ENCODE measurements around the gene PIK3CB. TPM values are rescaled to one million over a fixed set of nuclear protein-coding genes. Genes with fewer than 3 reads are reported as not detected.
"Not testable (repeated sequence)": the region's sequence is repeated elsewhere in the genome, so short reads cannot be mapped to it uniquely, and the experiment has no call there.

The PIK3CB gene
- total RNA-seq, 4 donors from 2014 or later: 60.2 to 90.0 (median 78.5) TPM

DNA sequence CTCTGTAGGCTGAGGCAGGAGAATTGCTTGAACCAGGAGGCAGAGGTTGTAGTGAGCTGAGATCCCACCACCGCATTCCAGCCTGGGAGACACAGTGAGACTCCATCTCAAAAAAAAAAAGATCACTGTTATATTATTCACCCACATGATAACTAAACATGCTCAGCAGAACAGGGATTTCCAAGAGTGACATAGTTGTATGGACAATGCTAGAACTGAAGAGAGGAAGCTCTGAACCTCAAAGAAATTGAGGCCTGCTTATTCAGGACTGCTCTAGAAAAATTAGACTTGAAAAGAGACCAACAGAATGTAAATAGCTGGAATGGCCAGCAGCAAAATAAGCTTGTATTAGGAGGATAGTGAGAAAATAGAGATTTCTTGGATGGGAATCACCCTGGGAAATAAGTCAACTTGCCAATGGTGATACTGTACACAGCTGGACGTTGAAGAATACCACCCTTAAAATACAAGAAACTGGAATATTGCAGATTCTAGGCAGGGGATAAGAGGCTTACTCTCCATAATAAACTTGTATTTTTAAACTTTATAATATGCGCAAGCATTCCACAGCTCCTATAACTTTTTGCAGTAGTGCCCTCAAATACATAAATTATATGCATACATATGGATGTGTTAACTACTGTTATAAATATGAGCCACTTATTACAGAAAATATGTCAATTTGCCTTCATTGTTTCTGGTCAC lies 28.2 kb downstream of the PIK3CB start:
- H3K36me3 ChIP-seq: no peaks in the 10 kb centered on the region
- no peaks in the 10 kb centered on the region for H3K27me3 ChIP-seq
- no peak overlapping the region for H3K27ac ChIP-seq
- no peak for DNase-seq
- WGBS, 2 donors: 63 to 80% methylated on average over 3 of the region's 3 CpGs
- H3K9me3 ChIP-seq: no peaks in the 10 kb centered on the region
- intact Hi-C loops (cut with DNase I): no loop called here
- H3K4me3 ChIP-seq (replicated peaks in 1 of 3): no peak overlapping the region
- peaks cover 0 to 15% of the 10 kb centered on the region in 2 donors for H3K4me1 ChIP-seq
- no peak for TF ChIP-seq POLR2A (IDR thresholded peaks at IDR 0.05)
- TF ChIP-seq, protein P1, sequence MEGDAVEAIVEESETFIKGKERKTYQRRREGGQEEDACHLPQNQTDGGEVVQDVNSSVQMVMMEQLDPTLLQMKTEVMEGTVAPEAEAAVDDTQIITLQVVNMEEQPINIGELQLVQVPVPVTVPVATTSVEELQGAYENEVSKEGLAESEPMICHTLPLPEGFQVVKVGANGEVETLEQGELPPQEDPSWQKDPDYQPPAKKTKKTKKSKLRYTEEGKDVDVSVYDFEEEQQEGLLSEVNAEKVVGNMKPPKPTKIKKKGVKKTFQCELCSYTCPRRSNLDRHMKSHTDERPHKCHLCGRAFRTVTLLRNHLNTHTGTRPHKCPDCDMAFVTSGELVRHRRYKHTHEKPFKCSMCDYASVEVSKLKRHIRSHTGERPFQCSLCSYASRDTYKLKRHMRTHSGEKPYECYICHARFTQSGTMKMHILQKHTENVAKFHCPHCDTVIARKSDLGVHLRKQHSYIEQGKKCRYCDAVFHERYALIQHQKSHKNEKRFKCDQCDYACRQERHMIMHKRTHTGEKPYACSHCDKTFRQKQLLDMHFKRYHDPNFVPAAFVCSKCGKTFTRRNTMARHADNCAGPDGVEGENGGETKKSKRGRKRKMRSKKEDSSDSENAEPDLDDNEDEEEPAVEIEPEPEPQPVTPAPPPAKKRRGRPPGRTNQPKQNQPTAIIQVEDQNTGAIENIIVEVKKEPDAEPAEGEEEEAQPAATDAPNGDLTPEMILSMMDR (IDR thresholded peaks at IDR 0.05): no peak

DNA sequence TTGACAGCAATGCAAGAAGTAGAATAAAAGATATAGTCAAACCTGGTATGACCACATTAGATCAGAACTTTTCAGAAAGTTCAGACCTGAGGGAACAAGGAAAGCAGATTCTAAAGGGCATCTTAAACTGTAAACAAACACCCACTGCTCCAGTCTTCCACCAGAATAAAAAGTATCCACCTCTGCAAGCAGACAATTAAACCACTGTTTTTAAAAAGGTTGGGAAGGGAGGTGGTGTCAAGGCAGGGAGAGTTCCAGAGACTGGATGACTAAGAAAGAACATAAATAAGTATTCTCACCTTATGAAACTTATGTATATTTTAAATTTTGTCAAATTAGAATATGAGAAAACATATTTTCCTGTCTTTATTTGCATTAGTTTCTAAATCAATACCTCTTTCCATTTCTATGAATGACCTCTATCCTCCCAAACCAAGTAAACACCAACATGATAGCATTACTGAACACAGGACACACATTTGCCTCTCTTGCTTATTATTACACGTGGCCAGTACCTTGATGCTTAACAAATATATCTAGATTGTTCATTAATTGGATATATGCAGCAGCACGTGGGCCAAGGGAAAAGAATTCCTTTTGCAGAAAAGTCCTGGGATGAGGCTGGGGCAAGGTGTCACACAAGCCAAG lies 31.6 kb downstream of the PIK3CB start:
- 90 to 91% methylated on average over 2 of the region's 2 CpGs for WGBS, 2 donors
- Histone ChIP-seq H3K9me3 (no peaks in the 10 kb centered on the region), H3K4me1 (peaks cover 9 to 24% of the 10 kb centered on the region in 2 donors), H3K27me3 (no peaks in the 10 kb centered on the region), H3K27ac (peak overlapping the region in 1 of 3 donors; percentile 27), H3K36me3 (no peaks in the 10 kb centered on the region), H3K4me3 (replicated peaks in 1 of 3) (no peak overlapping the region)
- DNase-seq: no peak
- intact Hi-C loops (cut with DNase I): no loop called here
- no peak for TF ChIP-seq POLR2A (IDR thresholded peaks at IDR 0.05)
- TF ChIP-seq, protein P1 (IDR thresholded peaks at IDR 0.05): no peak

DNA sequence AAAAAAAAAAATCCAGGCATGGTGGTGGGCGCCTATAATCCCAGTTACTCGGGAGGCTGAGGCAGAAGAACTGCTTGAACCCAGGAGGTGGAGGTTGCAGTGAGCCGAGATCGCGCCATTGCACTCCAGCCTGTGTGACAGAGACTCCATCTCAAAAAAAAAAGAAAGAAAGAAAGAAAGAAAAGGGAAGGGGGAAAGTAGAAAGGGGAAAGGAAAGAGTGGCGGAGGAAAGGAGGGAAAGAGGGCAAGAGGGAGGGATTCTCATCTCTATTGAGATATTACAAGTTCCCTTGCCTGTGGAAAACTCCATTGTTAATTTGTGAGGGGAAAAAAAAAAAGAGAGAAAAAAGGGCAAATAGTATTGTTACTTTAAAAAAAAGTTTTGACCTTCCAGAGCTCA lies 32.5 kb downstream of the PIK3CB start:
- Histone ChIP-seq H3K27ac (peak overlapping the region in 1 of 3 donors; percentile 27), H3K4me1 (peaks cover 15 to 33% of the 10 kb centered on the region in 2 donors)
- DNase-seq; H3K4me3 ChIP-seq (replicated peaks in 1 of 3); H3K27me3 ChIP-seq; H3K36me3 ChIP-seq; intact Hi-C loops (cut with DNase I); H3K9me3 ChIP-seq: not testable (repeated sequence)
- WGBS, 2 donors: 98% methylated on average over 6 of the region's 6 CpGs

DNA sequence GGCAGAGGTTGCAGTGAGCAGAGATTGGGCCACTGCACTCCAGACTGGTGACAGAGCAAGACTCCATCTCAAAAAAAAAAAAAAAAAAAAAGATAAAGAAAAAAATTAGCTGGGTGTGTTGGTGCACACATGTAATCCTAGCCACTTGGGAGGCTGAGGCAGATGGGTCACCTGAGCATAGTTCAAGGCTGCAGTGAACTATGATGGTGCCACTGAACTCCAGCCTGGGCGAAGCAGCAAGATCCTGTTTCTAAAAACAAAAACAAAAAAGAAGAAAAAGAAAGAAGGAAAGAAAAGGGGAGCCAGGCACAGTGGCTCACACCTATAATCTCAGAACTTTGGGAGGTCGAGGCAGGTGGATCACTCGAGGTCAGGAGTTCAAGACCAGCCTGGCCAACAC lies 32.9 kb downstream of the PIK3CB start:
- no peaks in the 10 kb centered on the region for H3K27me3 ChIP-seq
- H3K36me3 ChIP-seq: no peaks in the 10 kb centered on the region
- 96 to 97% methylated on average over 3 of the region's 3 CpGs for WGBS, 2 donors
- intact Hi-C loops (cut with DNase I): no loop called here
- TF ChIP-seq, protein P1 (IDR thresholded peaks at IDR 0.05): no peak
- no peak for TF ChIP-seq POLR2A (IDR thresholded peaks at IDR 0.05)
- H3K27ac ChIP-seq: no peak overlapping the region
- H3K9me3 ChIP-seq: no peaks in the 10 kb centered on the region
- DNase-seq: no peak
- H3K4me3 ChIP-seq (replicated peaks in 1 of 3): no peak overlapping the region
- peaks cover 15 to 35% of the 10 kb centered on the region in 2 donors for H3K4me1 ChIP-seq

DNA sequence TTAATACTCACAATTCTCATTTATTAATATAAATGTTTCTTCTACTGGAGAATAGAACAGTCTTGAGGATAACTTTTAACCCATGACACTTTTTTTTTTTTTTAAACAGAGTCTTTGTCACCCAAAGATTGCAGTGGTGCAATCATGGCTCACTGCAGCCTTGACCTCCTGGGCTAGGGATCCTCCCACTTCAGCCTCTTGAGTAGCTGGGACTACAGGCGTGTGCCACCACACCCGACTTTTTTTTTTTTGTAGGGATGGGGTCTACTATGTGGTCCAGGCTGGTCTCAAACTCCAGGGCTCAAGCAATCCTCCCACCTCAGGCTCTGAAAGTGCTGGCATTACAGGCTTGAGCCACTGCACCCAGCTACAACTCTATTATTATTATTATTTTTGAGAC lies 34.5 kb downstream of the PIK3CB start:
- DNase-seq: no peak
- WGBS, 2 donors: 98 to 100% methylated on average over 2 of the region's 2 CpGs
- TF ChIP-seq POLR2A (IDR thresholded peaks at IDR 0.05): no peak
- TF ChIP-seq, protein P1 (IDR thresholded peaks at IDR 0.05): no peak
- H3K27ac ChIP-seq: no peak overlapping the region
- intact Hi-C loops (cut with DNase I): no loop called here
- no peaks in the 10 kb centered on the region for H3K27me3 ChIP-seq
- no peak overlapping the region for H3K4me3 ChIP-seq (replicated peaks in 1 of 3)
- H3K4me1 ChIP-seq: peaks cover 15 to 26% of the 10 kb centered on the region in 2 donors
- no peaks in the 10 kb centered on the region for H3K9me3 ChIP-seq
- H3K36me3 ChIP-seq: no peaks in the 10 kb centered on the region

All from thyroid gland (tissue), 4 donors.